Measurements from ENCODE around the gene ALDH3B2. TPM values are rescaled to one million over a fixed set of nuclear protein-coding genes. Genes with fewer than 3 reads are reported as not detected.
"Not testable (repeated sequence)": the region's sequence is repeated elsewhere in the genome, so short reads cannot be mapped to it uniquely, and the experiment has no call there.

ALDH3B2 gene
- total RNA-seq: not detected
- long read RNA-seq: 0 reads

DNA sequence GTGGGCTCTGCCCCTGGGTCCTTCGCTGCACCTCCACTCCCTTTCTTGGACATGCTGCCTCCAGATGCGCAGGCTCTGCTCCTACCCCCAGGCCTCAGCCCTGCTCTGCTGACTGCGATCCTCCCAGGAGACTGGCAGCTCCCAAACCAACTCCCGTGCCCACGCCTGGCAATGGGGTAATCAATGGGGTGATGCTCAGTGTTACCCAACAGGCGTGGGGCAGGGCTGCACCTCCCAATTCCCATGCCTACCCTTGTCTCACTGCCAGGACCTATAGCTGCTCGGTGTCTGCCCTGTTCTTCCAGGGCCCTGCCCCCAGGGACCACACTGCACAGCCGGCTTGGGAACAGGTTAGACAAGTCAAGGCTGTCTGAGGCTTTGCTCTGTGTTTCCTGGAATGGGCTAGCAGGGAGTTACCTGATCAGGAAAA, at the start of gene ALDH3B2:
TSS of gene ALDH3B2 (minus strand) at position 182 of the 430 bp plus-strand sequence. CDS start 7,688 bp downstream, outside the sequence.
- intact Hi-C loops (cut with DNase I): no loop called here
- ATAC-seq (no peak), DNase-seq (no peak)

GRCh38 chr11:67723036-67723435, 48.6 kb upstream of the ALDH3B2 start:
- intact Hi-C loops (cut with DNase I); DNase-seq; ATAC-seq: not testable (repeated sequence)

DNA sequence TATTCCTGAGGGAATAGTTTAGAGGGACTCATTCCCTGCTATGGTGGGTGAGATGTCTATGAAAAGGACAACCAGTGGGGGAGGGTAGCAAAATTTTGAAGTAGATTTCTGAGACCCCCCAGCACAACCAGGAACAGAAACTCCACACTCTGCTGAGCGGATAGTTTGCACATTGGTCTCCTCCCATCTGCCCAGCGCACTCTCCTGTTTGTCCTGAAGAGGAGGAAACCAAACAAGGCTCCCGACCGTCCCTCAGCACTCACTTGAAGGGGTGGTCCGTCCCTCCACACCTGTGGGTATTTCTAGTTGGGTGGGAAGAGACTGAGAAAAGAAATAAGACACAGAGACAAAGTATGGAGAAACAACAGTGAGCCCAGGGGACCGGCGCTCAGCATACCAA, 41.8 kb upstream of the ALDH3B2 start:
- intact Hi-C loops (cut with DNase I); ATAC-seq; DNase-seq: not testable (repeated sequence)

DNA sequence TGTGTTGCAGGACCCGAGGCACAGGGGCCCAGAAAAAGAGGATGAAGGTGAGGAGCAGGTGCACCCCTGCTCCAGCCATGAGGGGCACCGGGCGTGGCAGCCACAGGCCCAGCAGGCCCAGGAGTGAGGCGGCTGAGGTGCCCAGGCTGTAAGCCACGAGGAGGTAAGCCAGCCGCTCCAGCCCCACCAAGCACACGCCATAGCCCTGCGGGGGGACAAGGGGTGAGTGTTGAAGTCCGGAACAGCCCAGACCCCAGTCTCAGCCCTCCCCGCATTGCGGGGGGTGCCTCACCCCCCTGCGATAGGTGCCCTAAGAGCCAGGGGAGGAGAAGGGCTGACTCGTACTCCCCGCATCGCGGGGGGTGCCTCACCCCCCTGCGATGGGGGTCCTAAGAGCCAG, 41.4 kb upstream of the ALDH3B2 start:
- ATAC-seq; intact Hi-C loops (cut with DNase I); DNase-seq: not testable (repeated sequence)

- intact Hi-C loops (cut with DNase I); ATAC-seq: not testable (repeated sequence)
- peak; percentile 38 for DNase-seq
Measured at GRCh38 chr11:67713892-67714509, 39.6 kb upstream of the ALDH3B2 start.

DNA sequence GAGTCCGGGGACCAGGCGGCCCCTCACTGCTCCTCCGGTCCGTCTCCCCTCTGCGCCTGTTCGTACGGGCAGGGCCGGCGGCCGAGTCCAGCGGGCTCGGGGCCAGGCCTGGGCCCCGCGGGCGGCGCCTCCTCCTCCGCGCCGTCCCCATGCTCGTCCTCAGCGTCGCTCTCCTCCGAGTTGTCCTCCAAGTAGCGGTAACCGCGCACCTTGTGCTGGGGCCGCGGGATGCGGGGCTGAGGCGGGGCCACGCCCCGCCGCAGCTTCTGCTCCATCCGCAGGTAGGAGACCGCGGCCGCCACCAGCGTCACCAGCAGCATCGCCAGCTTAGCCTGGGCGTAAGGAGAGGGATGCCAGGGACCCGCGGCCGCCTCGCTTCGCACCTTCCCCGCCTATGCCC, 37.3 kb upstream of the ALDH3B2 start:
- intact Hi-C loops (cut with DNase I); DNase-seq; ATAC-seq: not testable (repeated sequence)

GRCh38 chr11:67711212-67711611, 36.8 kb upstream of the ALDH3B2 start:
- ATAC-seq; intact Hi-C loops (cut with DNase I): not testable (repeated sequence)

DNA sequence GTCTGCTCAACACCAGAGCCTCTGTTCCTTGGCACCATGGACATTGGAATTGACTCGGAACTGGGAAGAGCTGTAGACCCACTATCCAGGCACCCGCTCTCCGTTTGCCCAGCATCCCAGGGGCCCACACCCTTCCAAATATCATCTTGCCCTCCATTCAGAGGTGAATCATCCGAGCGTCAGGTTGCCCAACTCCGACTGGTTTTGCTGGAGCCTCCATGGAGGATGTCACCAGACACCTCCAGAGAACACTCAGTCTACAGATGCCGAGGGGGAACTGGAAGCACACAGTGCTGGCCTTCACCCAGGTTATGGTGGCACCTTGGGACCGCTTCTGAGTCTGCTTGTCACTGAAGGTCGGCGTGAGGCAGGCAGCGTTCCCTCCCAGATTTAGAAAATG, 35.4 kb upstream of the ALDH3B2 start:
- intact Hi-C loops (cut with DNase I); ATAC-seq; DNase-seq: not testable (repeated sequence)

More at GRCh38 chr11:67711212-67711611, 36.8 kb upstream of the ALDH3B2 start:
- not testable (repeated sequence) for DNase-seq

GRCh38 chr11:67705264-67705663, 30.8 kb upstream of the ALDH3B2 start:
- ATAC-seq: no peak
- intact Hi-C loops (cut with DNase I): no loop called here
- no peak for DNase-seq

- ATAC-seq: no peak
- no peak for DNase-seq
- intact Hi-C loops (cut with DNase I): no loop called here
Measured at GRCh38 chr11:67704524-67704923, 30.1 kb upstream of the ALDH3B2 start.

DNA sequence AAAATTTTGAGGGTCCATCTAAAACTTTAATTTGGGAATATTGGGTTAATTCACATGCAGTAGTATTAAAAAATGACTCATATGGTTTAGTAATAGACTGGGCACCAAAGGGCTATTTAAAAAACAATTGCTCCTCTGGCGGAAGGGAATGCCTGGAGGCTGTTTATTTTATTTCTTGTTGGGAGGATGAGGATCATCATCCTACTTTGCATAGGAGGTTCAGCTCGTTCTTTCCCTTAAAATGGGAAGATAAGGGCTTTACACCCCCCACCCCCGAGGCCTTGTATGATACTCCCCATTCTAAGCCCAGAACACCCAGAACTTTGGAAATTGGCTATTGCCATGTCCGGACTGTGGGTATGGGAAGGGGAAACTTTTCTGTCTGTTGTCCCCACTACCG, 29.3 kb upstream of the ALDH3B2 start:
- not testable (repeated sequence) for ATAC-seq

DNA sequence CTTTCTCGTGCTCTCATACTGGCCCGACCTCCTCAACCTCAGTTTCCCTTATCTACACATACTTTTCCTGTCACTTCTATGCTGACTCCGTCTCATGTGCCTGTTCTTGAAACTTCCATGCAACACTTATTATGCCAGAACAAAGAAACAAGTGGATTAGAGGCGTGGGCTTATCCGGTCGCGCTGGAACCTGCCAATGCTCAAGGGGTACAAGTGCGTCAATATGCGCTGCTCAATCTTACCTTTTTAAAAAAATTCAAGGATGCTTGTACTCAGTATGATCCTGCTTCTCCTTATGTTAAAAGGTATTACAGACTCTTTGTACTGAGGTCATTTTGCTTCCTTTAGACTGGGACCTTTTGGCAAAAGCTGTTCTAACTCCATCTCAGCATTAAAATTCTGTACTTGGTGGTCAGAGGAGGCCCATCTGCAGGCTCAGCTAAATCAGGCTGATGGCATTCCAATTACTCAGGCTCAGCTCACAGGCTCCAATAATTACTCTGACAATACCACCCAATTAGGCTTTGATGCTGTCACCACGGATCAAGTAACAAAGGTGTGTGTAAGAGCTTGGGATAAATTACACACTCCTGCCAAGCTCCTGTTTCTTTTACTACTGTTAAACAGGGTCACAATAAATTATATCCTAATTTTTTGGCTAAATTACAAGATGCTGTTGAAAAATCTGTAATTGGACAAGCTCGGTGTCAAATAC, 26.3 kb upstream of the ALDH3B2 start:
- ATAC-seq (no peak), DNase-seq (no peak)
- intact Hi-C loops (cut with DNase I): no loop called here

More for the DNA sequence above, 29.3 kb upstream of the ALDH3B2 start:
- DNase-seq; intact Hi-C loops (cut with DNase I): not testable (repeated sequence)

- no peak for ATAC-seq
- intact Hi-C loops (cut with DNase I): no loop called here
- DNase-seq: no peak
Measured at GRCh38 chr11:67700141-67700540, 25.7 kb upstream of the ALDH3B2 start.

- intact Hi-C loops (cut with DNase I): no loop called here
- DNase-seq (no peak), ATAC-seq (no peak)
Measured at GRCh38 chr11:67699521-67699920, 25.1 kb upstream of the ALDH3B2 start.

DNA sequence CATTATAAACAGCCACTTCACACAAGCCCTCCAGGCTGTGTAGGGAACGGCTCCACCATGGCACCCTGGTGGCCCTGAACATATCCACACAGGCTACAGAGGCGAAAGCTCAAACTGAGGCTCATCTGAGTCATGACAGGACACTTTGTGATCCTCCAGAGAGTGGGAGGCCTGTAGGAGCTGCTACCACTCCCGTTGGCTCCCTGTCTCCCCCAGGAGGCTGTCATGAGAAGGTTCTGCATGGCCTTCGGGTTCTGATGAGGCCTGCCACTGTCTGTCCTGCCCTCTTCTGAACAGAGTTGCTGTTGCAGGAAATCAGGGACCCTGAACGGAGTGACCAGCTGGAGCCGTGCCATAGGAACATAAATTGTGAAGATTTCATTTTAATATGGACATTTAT, 23.8 kb upstream of the ALDH3B2 start:
- no peak for ATAC-seq
- DNase-seq: no peak
- intact Hi-C loops (cut with DNase I): no loop called here

DNA sequence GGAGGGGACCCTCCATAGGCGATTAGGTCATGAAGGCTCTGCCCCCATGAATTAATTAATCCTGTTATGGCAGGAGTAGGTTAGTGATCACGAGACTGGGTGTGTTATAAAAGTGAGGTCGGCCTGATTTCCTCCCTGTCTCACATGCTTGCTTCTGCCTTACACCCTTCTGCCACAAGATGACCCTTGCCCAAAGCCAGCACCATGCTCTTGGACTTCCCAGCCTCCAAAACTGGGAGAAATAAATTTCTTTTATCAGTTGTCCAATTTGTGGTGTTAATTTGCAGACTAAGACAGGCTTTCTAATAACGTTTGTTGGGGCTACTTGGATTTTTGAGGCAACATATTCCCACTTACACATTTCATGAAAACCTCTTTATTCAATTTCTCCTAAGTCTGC, 23.4 kb upstream of the ALDH3B2 start:
- ATAC-seq (no peak), DNase-seq (no peak)
- intact Hi-C loops (cut with DNase I): no loop called here

GRCh38 chr11:67696998-67697397, 22.6 kb upstream of the ALDH3B2 start:
- no peak for ATAC-seq
- intact Hi-C loops (cut with DNase I): no loop called here
- no peak for DNase-seq

DNA sequence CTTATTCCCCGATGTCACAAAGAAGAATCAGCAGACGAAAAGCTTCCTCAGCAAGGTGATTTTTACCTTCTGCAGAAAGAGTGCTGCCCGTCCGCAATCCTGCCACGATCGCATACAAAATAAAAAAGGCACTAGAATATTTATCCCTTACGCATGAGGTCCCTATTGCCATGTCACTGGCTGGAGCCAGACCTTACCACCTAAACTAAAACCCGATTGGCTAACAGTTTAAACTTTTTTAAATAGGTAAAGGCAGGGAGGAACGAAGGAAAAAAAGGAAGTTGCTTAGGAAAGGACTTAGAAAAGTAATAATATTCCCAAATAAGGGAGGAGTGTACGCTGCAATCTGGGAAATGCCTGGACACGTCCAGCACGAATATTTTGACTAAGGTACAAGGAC, 21.2 kb upstream of the ALDH3B2 start:
- DNase-seq (no peak), ATAC-seq (no peak)
- intact Hi-C loops (cut with DNase I): no loop called here

GRCh38 chr11:67694875-67695555, 20.6 kb upstream of the ALDH3B2 start:
- intact Hi-C loops (cut with DNase I): no loop called here

DNA sequence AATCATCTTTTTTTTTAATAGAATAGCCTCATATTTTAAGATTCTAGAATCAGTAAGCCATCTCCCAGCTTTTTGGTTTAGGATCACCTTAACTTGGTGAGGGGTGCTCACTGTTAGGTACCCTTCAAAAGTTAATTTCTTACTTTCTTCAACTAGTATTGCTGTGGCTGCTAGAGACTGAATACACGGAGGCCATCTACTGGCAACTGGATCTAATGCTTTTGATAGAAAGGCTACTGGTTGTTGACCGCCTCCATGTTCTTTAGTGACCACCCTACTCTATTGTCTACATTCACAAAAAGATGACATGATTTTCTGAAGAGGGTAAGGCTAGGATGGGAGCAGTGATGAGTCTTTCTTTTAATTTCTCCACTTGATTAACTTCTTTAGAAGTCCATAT, 16.7 kb upstream of the ALDH3B2 start:
- ATAC-seq (no peak), DNase-seq (no peak)
- intact Hi-C loops (cut with DNase I): no loop called here

More at GRCh38 chr11:67694875-67695555, 20.6 kb upstream of the ALDH3B2 start:
- no peak for DNase-seq
- ATAC-seq: no peak
